Left lung (tissue), 10 donors: Measurements from ENCODE around the gene ZNF436. TPM values are rescaled to one million over a fixed set of nuclear protein-coding genes. Genes with fewer than 3 reads are reported as not detected.
"Not testable (repeated sequence)": the region's sequence is repeated elsewhere in the genome, so short reads cannot be mapped to it uniquely, and the experiment has no call there.

Source experiments
- ATAC-seq: fragments of 200-7000 bp; cut with Tn5 transposase; one replicate; pipeline ENCODE4 v1.9.1; 2020; ENCODE audit warnings: moderate library complexity
- DNase-seq, 4 donors: peaks; one replicate each; pipeline ENCODE4 v3.0.0-alpha.2; 2013 to 2020
- H3K27ac ChIP-seq, 2 donors: fragments of 200-600 bp; sonication (generic) in 1 of 2; one replicate each; pipeline versions ENCODE4 v1.5.0 to v1.8.0; 2020 to 2021
- H3K27me3 ChIP-seq, 2 donors: fragments of 200-600 bp; sonication (generic) in 1 of 2; one replicate each; pipeline versions ENCODE4 v1.5.0 to v1.8.0; 2020 to 2021
- H3K36me3 ChIP-seq, 2 donors: fragments of 200-600 bp; sonication (generic) in 1 of 2; one replicate each; pipeline versions ENCODE4 v1.5.0 to v1.8.0; 2020 to 2021
- H3K4me1 ChIP-seq, 2 donors: fragments of 200-600 bp; one replicate each; pipeline ENCODE4 v1.8.0; 2021
- H3K4me3 ChIP-seq, 2 donors: fragments of 200-600 bp; sonication (generic) in 1 of 2; one replicate each; pipeline versions ENCODE4 v1.5.0 to v1.8.0; 2020 to 2021; ENCODE audit warnings: mild to moderate bottlenecking in 1 of 2
- H3K9me3 ChIP-seq, 2 donors: fragments of 200-600 bp; sonication (generic) in 1 of 2; one replicate each; pipeline versions ENCODE4 v1.5.0 to v1.8.0; 2020 to 2021
- intact Hi-C, 2 donors: fragments of 100-400 bp; cut with DNase I; formaldehyde crosslinking; loops; one replicate each; pipeline versions ENCODE4 v1.11.2 to v1.14.2; 2022
- polyA plus RNA-seq, 6 donors: library from polyadenylated mRNA; unstranded; fragments of 120-200 nt; gene quantifications; one replicate each; pipeline ENCODE4 v1.2.1, GENCODE V29; 2013; ENCODE audit not compliant: insufficient read length in 6 of 6
- total RNA-seq, 2 donors: library from RNA; stranded (reverse); fragmentation: NEBNext Ultra II Directional; extraction: Animal tissue kit (Norgen Biotek cat#: 25700); gene quantifications; one replicate each; pipeline ENCODE4 v1.2.1, GENCODE V29; 2021
- TF ChIP-seq, protein P1 (sequence below), 2 donors: fragments of 200-600 bp; sonication (generic) in 1 of 2; IDR thresholded peaks; one replicate each; pipeline versions ENCODE4 v1.5.0 to v1.8.0; 2021; ENCODE audit warnings: antibody characterized with exemption in 2 of 2
- donor health status: DM: no; HTN: yes; CAD: no.
- donor health status: DM: no; HTN: no; CAD: no.

ZNF436 gene
- total and polyA plus RNA-seq, 8 donors = 9.2 to 38.8 (median 32.7) TPM

GRCh38 chr1:23330846-23331245 is 38.8 kb downstream of the ZNF436 start:
- no peak overlapping the region for H3K27ac ChIP-seq
- ATAC-seq (no peak), DNase-seq (no peak)
- H3K4me1 ChIP-seq = no peaks in the 10 kb centered on the region
- no peaks in the 10 kb centered on the region for H3K27me3 ChIP-seq
- H3K9me3 ChIP-seq = no peaks in the 10 kb centered on the region
- intact Hi-C loops = no loop called here
- TF ChIP-seq, protein P1, sequence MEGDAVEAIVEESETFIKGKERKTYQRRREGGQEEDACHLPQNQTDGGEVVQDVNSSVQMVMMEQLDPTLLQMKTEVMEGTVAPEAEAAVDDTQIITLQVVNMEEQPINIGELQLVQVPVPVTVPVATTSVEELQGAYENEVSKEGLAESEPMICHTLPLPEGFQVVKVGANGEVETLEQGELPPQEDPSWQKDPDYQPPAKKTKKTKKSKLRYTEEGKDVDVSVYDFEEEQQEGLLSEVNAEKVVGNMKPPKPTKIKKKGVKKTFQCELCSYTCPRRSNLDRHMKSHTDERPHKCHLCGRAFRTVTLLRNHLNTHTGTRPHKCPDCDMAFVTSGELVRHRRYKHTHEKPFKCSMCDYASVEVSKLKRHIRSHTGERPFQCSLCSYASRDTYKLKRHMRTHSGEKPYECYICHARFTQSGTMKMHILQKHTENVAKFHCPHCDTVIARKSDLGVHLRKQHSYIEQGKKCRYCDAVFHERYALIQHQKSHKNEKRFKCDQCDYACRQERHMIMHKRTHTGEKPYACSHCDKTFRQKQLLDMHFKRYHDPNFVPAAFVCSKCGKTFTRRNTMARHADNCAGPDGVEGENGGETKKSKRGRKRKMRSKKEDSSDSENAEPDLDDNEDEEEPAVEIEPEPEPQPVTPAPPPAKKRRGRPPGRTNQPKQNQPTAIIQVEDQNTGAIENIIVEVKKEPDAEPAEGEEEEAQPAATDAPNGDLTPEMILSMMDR (IDR thresholded peaks at IDR 0.05) = no peak
- peaks cover 0 to 100% of the 10 kb centered on the region in 2 donors for H3K36me3 ChIP-seq
- no peak overlapping the region for H3K4me3 ChIP-seq

DNA sequence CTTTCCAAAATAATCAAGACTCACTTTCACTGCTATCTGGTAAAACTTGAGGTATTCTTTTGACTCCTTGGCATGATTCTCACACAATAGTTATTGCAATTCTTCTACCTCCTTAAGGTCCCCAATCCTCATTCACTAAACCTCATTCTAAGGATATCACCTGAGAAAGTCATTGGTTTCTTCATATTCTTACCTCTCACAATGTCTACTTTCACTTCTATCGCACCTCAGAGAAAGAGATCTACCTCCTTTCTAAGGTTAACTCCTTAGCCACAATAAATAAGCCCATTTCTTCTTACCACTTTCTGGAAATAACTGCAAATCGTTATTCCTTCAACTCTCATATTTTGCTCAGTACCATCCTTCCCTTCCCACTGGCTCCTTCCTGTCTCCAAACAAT is 44.2 kb downstream of the ZNF436 start:
- Histone ChIP-seq H3K27ac (no peak overlapping the region), H3K36me3 (peaks cover 0 to 100% of the 10 kb centered on the region in 2 donors), H3K4me3 (no peak overlapping the region), H3K4me1 (peaks cover 0 to 4% of the 10 kb centered on the region in 2 donors), H3K9me3 (no peaks in the 10 kb centered on the region), H3K27me3 (no peaks in the 10 kb centered on the region)
- ATAC-seq = no peak
- intact Hi-C loops = no loop called here
- no peak for DNase-seq
- TF ChIP-seq, protein P1 (IDR thresholded peaks at IDR 0.05) = no peak

DNA sequence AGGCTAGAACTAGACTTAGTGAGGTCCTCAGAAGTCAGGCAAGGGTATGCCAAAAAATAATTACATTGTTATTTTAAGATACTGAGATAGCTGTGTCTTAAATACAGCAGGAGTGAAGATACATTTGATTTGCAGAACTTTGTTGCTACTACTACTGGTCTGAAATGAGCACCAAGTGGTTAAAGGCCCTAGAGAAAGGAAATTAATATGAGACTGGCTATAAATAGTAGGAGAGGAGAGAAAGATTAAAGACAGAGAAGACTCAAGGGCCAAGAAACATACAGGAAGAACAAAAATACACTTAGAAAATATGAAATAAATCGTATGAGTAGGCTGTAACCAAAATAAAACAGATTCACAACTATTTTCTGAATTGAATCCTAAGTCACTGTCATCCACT is 46.9 kb downstream of the ZNF436 start:
- intact Hi-C loops = no loop called here
- DNase-seq = no peak
- H3K36me3 ChIP-seq = peaks cover 0 to 100% of the 10 kb centered on the region in 2 donors

GRCh38 chr1:23310280-23310679 is 59.4 kb downstream of the ZNF436 start:
- H3K27me3 ChIP-seq, ATAC-seq, intact Hi-C loops, H3K4me3 ChIP-seq, H3K27ac ChIP-seq, DNase-seq, H3K9me3 ChIP-seq, H3K4me1 ChIP-seq: not testable (repeated sequence)
- peaks cover 0 to 76% of the 10 kb centered on the region in 2 donors for H3K36me3 ChIP-seq

More for the DNA sequence above, 46.9 kb downstream of the ZNF436 start:
- no peak overlapping the region for H3K27ac ChIP-seq
- H3K9me3 ChIP-seq = no peaks in the 10 kb centered on the region
- no peak for ATAC-seq
- TF ChIP-seq, protein P1 (IDR thresholded peaks at IDR 0.05) = no peak
- no peak overlapping the region for H3K4me3 ChIP-seq
- peaks cover 0 to 4% of the 10 kb centered on the region in 2 donors for H3K4me1 ChIP-seq
- no peaks in the 10 kb centered on the region for H3K27me3 ChIP-seq

Other genes starting within 250 kb of the ZNF436 start
- 10 to 100 TPM; 29.8 to 31.4 TPM for gene LUZP1, start 201.0 kb downstream of the ZNF436 start, total RNA-seq
- 10 to 100 TPM; 22.9 to 32.5 (median 28.8) TPM for gene LUZP1, start 201.0 kb downstream of the ZNF436 start, polyA plus RNA-seq
- under 1 TPM; 0.15 to 0.26 TPM for gene HTR1D, start 152.3 kb downstream of the ZNF436 start, total RNA-seq
- under 1 TPM; 0.07 to 0.24 (median 0.16) TPM for gene HTR1D, start 152.3 kb downstream of the ZNF436 start, polyA plus RNA-seq
- gene HNRNPR, start 25.6 kb downstream of the ZNF436 start, total RNA-seq = 100 to 1,000 TPM in 1 of 2 donors, 10 to 100 TPM in 1; 84.3 to 108 TPM
- gene HNRNPR, start 25.6 kb downstream of the ZNF436 start, polyA plus RNA-seq = 100 to 1,000 TPM; 213 to 277 (median 229) TPM
- 10 to 100 TPM; 28.3 to 43.2 TPM for gene TCEA3, start 54.9 kb upstream of the ZNF436 start, total RNA-seq
- 10 to 100 TPM; 15.5 to 33.8 (median 27.4) TPM for gene TCEA3, start 54.9 kb upstream of the ZNF436 start, polyA plus RNA-seq
- gene ASAP3, start 114.3 kb upstream of the ZNF436 start, total RNA-seq = 10 to 100 TPM; 35.2 to 43.7 TPM
- 10 to 100 TPM; 40.7 to 51.6 (median 46.6) TPM for gene ASAP3, start 114.3 kb upstream of the ZNF436 start, polyA plus RNA-seq
- 1 to 10 TPM; 3.2 to 4.3 TPM for gene E2F2, start 161.4 kb upstream of the ZNF436 start, total RNA-seq
- gene E2F2, start 161.4 kb upstream of the ZNF436 start, polyA plus RNA-seq = 1 to 10 TPM; 3.3 to 5.8 (median 4.2) TPM
- gene ID3, start 189.7 kb upstream of the ZNF436 start, total RNA-seq = 100 to 1,000 TPM; 125 to 129 TPM
- gene ID3, start 189.7 kb upstream of the ZNF436 start, polyA plus RNA-seq = 100 to 1,000 TPM; 135 to 261 (median 191) TPM